ENCODE data around the gene HMGCS1.
"Not testable (repeated sequence)": the region's sequence is repeated elsewhere in the genome, so short reads cannot be mapped to it uniquely, and the experiment has no call there.

The HMGCS1 gene

DNA sequence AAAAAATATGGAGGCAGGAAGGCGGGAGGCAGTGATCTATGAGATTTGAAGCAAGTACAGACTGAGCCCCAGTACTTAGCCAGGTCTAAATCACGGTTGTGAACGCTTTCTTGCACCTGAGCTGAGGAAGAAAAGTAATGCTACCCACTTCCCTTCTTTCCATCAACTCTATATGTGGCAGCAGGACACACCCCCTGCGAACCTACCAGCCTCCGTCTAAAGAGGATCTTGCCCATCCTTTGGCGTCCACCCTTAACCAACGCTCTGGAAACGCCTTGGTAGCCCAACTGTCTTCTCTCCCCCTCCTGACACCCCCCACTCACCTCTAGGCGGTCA lies 545 bp downstream of the HMGCS1 start:
- no peak for ATAC-seq

GRCh38 chr5:43312076-43312661 lies 1.0 kb downstream of the HMGCS1 start:
- DNase-seq, result no peak
- ATAC-seq, result no peak

More for the DNA sequence above, 545 bp downstream of the HMGCS1 start:
- DNase-seq, result no peak

DNA sequence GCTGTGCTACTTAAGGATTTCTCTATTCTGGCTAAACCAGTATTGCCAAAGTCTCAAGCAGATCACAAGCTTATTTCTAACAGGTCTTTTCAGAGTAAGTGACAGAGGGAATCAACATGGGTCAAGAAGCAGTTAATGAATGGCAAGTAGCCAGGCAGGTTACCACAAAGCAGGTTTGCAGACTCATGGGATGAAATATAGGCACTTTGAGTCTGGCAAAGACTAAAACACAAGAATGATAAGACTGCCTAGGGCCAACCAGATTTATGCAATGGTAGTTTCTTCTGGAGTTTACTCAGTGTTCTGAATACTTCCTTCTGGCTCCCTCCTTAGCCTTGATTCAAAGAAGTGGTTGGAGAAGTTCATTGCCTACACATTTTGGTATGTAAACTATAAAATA lies 3.6 kb downstream of the HMGCS1 start:
- no peak for DNase-seq

GRCh38 chr5:43309122-43309521 lies 4.1 kb downstream of the HMGCS1 start:
- no peak for ATAC-seq
- DNase-seq, result no peak

More for the DNA sequence above, 3.6 kb downstream of the HMGCS1 start:
- no peak for ATAC-seq

GRCh38 chr5:43306954-43307353 lies 6.3 kb downstream of the HMGCS1 start:
- not testable (repeated sequence) for ATAC-seq

GRCh38 chr5:43305948-43306565 lies 7.2 kb downstream of the HMGCS1 start:
- ATAC-seq, result peak; percentile 29
- DNase-seq, result no peak

More at GRCh38 chr5:43306954-43307353, 6.3 kb downstream of the HMGCS1 start:
- DNase-seq, result not testable (repeated sequence)

- ATAC-seq, result peak; percentile 78
Measured at GRCh38 chr5:43304525-43304924, 8.7 kb downstream of the HMGCS1 start.

DNA sequence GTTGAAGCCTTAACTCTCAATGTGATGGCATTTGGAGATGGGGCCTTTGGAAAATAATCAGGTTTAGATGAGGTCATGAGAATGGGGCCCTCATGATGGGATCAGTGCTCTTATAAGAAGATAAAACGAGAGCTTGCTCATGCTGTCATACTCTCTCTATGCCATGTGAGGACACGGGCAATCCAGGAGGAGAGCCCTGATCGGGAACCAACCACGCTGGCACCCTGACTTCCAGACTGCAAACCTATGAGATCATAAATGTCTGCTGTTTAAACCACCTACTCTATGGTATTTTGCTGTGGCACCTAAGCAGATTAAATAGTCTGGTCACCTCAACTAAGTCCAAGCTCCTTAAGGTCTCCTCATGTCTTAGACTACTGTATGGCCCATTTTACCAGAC lies 10.0 kb downstream of the HMGCS1 start:
- DNase-seq, result no peak
- no peak for ATAC-seq

More at GRCh38 chr5:43304525-43304924, 8.7 kb downstream of the HMGCS1 start:
- no peak for DNase-seq

DNA sequence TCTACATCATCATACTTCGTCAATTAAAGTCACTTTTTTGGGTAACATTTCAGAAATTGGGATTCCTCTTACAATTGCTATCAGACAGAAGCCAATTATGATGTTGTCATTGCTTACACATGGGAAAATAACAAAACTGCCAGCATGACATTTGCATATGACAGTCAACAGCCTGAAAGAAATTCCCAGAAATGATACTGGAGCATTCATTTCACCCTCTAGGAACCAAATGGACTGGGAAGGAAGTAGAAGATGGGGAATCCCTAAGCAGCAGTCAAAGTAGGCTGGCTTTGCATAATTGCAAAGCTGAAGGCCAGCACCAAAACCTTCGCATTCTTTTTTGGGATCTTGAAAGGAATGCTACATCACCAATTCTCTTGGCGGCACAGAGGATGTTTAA lies 10.7 kb downstream of the HMGCS1 start:
- ATAC-seq, result no peak

GRCh38 chr5:43301653-43302091 lies 11.5 kb downstream of the HMGCS1 start:
- ATAC-seq, result no peak
- DNase-seq, result no peak

More for the DNA sequence above, 10.7 kb downstream of the HMGCS1 start:
- DNase-seq, result no peak

DNA sequence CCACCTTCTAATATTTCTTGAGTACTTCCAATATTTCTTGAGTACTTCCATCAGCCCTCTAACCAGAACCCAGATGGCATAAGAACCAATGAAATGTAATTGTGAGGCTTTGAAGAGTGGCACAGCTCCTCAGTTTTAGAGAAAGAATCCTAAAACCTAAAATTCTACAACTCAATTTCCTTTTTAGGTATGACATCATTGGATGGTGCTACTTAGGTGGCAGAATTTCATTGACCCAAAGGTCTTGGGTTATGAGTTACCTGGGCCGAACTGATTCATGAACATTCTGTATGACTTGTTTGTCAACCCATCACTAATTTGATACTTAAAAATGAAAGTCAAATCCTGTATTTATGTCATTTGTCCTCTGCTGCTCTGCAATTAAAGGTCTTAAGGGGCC lies 13.1 kb downstream of the HMGCS1 start:
- no peak for DNase-seq
- ATAC-seq, result no peak

GRCh38 chr5:43298443-43298842 lies 14.8 kb downstream of the HMGCS1 start:
- no peak for ATAC-seq

DNA sequence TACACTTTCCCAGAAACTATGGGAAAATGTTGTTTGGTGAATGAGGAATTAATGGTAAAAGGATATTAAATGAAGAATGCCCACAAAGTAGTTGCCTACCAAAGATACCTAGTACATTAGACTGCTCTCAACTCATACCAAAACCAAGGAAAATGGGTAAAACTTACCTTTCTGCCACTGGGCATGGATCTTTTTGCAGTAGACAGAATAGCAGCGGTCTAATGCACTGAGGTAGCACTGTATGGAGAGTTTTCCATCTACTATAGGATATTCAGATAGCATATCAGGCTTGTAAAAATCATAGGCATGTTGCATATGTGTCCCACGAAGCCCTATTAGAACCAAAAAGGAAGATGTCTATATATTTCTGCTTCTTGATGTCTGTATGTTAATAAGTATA lies 16.4 kb downstream of the HMGCS1 start:
- DNase-seq (no peak), ATAC-seq (no peak)

More at GRCh38 chr5:43298443-43298842, 14.8 kb downstream of the HMGCS1 start:
- no peak for DNase-seq

DNA sequence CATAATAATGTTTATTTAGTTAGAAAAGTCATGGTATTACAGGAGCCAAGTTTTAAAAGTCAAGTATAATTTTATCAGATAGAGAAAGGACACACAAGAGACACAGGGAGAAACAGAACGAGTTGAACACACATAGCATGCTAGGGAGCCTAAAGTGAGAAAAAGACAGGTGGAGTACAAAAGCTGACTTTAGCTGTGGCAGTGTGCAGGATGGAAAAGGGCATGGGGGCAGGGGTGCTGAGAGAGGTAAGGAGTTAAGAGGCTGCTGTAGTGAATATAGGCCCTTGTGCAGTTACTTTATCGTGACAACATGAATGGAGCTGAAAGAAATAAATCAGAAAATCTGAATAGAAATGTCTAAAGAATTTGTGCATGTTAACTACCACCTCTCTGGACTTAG lies 18.0 kb downstream of the HMGCS1 start:
- DNase-seq (no peak), ATAC-seq (no peak)

DNA sequence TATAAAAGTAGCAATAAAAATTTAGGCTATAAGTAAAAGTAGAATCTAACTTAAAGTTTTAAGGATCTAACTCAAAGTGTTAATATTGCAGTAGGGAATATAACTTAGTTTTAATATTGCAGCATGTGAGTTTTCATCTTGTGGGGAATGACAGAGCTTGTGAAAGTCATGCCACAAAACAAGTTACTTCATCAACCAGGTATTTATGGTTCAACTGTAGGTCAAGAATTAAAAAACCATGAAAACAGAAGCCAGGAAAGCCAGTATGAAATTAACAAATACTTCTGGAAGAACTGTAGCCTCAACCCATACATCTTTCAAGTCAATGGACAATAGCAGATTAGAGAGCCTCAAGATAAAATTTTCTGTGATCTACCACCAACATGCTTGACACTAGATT lies 19.0 kb downstream of the HMGCS1 start:
- DNase-seq, result no peak

GRCh38 chr5:43290726-43291125 lies 22.5 kb downstream of the HMGCS1 start:
- no peak for ATAC-seq

More for the DNA sequence above, 19.0 kb downstream of the HMGCS1 start:
- ATAC-seq, result no peak

GRCh38 chr5:43288269-43288831 lies 24.9 kb downstream of the HMGCS1 start:
- DNase-seq, result no peak
- ATAC-seq, result no peak

More at GRCh38 chr5:43290726-43291125, 22.5 kb downstream of the HMGCS1 start:
- DNase-seq, result no peak

- no peak for ATAC-seq
- DNase-seq, result no peak
Measured at GRCh38 chr5:43287493-43287892, 25.7 kb downstream of the HMGCS1 start.

GRCh38 chr5:43286623-43287022 lies 26.6 kb downstream of the HMGCS1 start:
- no peak for DNase-seq
- ATAC-seq, result no peak

DNA sequence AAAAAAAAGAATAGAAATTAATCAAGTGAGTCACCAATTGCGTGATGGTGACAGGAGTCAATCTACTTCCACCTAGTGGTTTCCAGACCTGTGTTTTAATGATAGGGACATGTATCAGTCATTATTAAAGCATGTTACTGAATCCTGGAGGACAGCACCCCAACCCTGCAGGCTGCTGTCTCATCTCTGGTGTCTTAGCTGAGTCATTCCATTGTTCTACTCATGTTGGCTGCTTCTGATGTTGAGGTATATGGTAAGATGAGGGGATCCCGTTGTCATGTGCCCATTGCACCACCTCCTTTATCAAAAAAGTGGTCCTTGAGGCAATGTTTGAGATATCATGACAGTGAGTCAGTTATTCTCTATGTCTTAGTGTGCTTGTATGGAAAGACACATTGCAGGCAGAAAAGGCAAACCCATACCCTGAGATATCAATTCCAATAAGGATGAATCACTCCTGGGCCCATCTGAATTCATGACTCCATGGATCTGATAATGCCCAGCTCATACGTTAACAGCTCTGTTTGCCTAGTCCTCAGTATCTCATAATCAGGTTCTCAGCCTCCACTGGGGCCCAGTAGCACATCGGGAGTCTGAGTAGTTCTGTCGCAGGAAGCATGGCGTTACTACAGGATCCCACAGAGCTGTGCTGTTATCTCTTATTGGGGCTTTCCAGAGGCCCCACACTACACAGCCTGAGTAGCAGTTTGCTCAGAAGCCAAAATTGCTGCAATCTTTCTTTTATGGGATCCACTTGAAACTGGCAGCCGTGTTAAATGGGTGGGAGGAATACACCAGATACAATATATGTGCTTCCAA lies 31.2 kb downstream of the HMGCS1 start:
- peak; percentile 71 for ATAC-seq
- no peak for DNase-seq

GRCh38 chr5:43279548-43280274 lies 33.5 kb downstream of the HMGCS1 start:
- DNase-seq, result no peak
- no peak for ATAC-seq

GRCh38 chr5:43275391-43275790 lies 37.8 kb downstream of the HMGCS1 start:
- no peak for DNase-seq

More at GRCh38 chr5:43275391-43275790, 37.8 kb downstream of the HMGCS1 start:
- no peak for ATAC-seq

Measured in stimulated activated naive CD8-positive, alpha-beta T cell treated with anti-CD3 and anti-CD28 coated beads, Interleukin-15, Interleukin-2, amounts not matched to agents 100 U/mL and 50 U/mL, for 24 hours (primary cell).